Panc1 (cell line): ENCODE measurements around the gene UBE2QL1. TPM values are rescaled to one million over a fixed set of nuclear protein-coding genes. Genes with fewer than 3 reads are reported as not detected.

Experiments
- ATAC-seq: fragments of 200-7000 bp; cut with Tn5 transposase; 2 replicates; pipeline ENCODE4 v1.9.1; 2020; ENCODE audit warnings: mild to moderate bottlenecking, moderate library complexity
- BruUV-seq: library from RNA; stranded (reverse); fragments of 400-500 nt; replicated peaks from 2 replicates; lab custom pipeline; 2021; lab: Mats Ljungman, UMichigan
- CTCF ChIA-PET: fragments of 300-600 bp; sonication (Branson Sonifier 250); formaldehyde crosslinking; loops from one replicate; lab custom pipeline; 2022; ENCODE audit warnings: antibody characterized with exemption; lab: Charles Lee
- POLR2A ChIA-PET: fragments of 300-600 bp; sonication (Branson Sonifier 250); formaldehyde crosslinking; loops from one replicate; lab custom pipeline; 2022; ENCODE audit warnings: antibody characterized with exemption; lab: Charles Lee
- DNase-seq: peaks from one replicate; pipeline ENCODE4 v3.0.0-alpha.2; 2010; ENCODE audit warnings: low read depth, low spot score
- H3K27ac ChIP-seq: 2 replicates; pipeline ENCODE4 v1.5.1; 2011; ENCODE audit warnings: mild to moderate bottlenecking, low read length, inconsistent platforms
- H3K27me3 ChIP-seq: fragments of 200-500 bp; sonication (Bioruptor generic); 2 replicates; pipeline ENCODE4 v1.6.0; 2014; ENCODE audit warnings: low read length, inconsistent platforms; ENCODE audit not compliant: control insufficient read depth, insufficient read depth
- H3K36me3 ChIP-seq: fragments of 200-500 bp; sonication (Bioruptor generic); 2 replicates; pipeline ENCODE4 v1.5.1; 2014; ENCODE audit warnings: inconsistent platforms, mild to moderate bottlenecking, low read length, moderate library complexity; ENCODE audit not compliant: control insufficient read depth, insufficient read depth
- H3K4me1 ChIP-seq: 2 replicates; pipeline ENCODE4 v1.5.1; 2011; ENCODE audit warnings: inconsistent platforms, mild to moderate bottlenecking, low read length, moderate library complexity; ENCODE audit not compliant: control insufficient read depth, insufficient read depth
- H3K4me3 ChIP-seq, 2 experiments: 2 replicates each; pipeline ENCODE4 v1.5.1; 2011 to 2012; ENCODE audit warnings: low read depth in 2 of 2, low read length in 2 of 2, mild to moderate bottlenecking in 2 of 2, inconsistent platforms in 1 of 2, moderate library complexity in 1 of 2
- H3K9me3 ChIP-seq: fragments of 200-500 bp; sonication (Bioruptor generic); 2 replicates; pipeline ENCODE4 v1.5.1; 2014; ENCODE audit warnings: low read depth, mild to moderate bottlenecking, inconsistent platforms, low read length, moderate library complexity; ENCODE audit not compliant: control insufficient read depth, insufficient read depth
- POLR2AphosphoS5 ChIP-seq: IDR thresholded peaks from 2 replicates; pipeline ENCODE4 v1.6.1; 2012; ENCODE audit warnings: mild to moderate bottlenecking, low read depth, low read length, moderate library complexity
- SIN3A ChIP-seq: IDR thresholded peaks from 2 replicates; pipeline ENCODE4 v1.6.1; 2012; ENCODE audit warnings: low read depth, mild to moderate bottlenecking, low read length, moderate library complexity, borderline replicate concordance; ENCODE audit not compliant: insufficient read depth
- TCF7L2 ChIP-seq: IDR thresholded peaks from 2 replicates; pipeline ENCODE4 v1.6.1; 2011; ENCODE audit warnings: mild to moderate bottlenecking, low read depth, low read length, inconsistent platforms
- in situ Hi-C: cut with HindIII; loops from 2 replicates; pipeline ENCODE4 v1.10.0; 2016; ENCODE audit warnings: low sequenced_read_pairs, low pct_unique_long_range_greater_than_20kb
- intact Hi-C: fragments of 100-400 bp; cut with micrococcal nuclease; formaldehyde crosslinking; loops from one replicate; pipeline ENCODE4 v1.10.0; 2022; ENCODE audit not compliant: unreplicated experiment
- total RNA-seq: library from RNA; stranded (reverse); gene quantifications from one replicate; pipeline ENCODE4 v1.2.1, GENCODE V29; 2021; ENCODE audit not compliant: unreplicated experiment
- TF ChIP-seq, protein P1 (sequence below): fragments of 450-650 bp; IDR thresholded peaks from 2 replicates; pipeline ENCODE4 v1.5.1; 2017; ENCODE audit warnings: mild to moderate bottlenecking
- TF ChIP-seq, protein P2 (sequence below), 2 experiments: IDR thresholded peaks; 2 replicates each; pipeline ENCODE4 v1.6.1; 2011 to 2012; ENCODE audit warnings: low read depth in 2 of 2, control low read depth in 1 of 2, low read length in 1 of 2, mild to moderate bottlenecking in 1 of 2, moderate library complexity in 1 of 2; ENCODE audit not compliant: insufficient read depth in 1 of 2

UBE2QL1 gene
- total RNA-seq, 1 experiment from 2014 or later = not detected

DNA sequence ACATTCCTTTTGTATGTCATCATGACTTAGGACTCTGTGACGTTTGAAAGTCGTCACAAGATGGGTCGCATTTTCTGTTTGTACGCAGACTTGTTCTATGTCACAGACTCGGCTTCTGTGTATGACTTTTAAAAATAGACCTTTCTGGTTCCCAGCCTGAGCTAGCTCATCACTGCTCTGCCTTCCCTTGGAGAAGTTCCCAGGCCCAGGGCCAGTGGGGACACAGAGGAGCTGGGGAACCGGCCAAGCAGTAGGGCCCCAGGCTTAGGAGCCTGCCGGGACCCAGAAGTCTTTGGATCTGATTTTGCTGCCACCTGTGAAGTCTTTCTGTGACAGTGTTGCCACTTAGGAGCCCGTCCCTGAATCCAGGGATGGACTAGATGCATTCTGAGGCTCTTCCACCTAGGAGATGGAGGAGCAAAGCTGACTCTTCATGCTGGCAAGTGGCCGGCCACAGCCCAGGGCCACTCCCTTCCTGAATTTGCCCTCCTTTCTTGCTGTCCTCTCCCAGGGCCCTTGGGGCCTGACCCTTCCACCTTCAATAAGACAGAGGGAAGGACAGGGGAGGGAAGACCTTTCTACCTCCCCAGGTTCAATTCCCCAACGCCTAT is 18.1 kb upstream of the UBE2QL1 start:
- ATAC-seq (no peak), DNase-seq (no peak)
- Histone ChIP-seq H3K36me3 (no peaks in the 10 kb centered on the region), H3K27me3 (peaks cover 16% of the 10 kb centered on the region), H3K4me1 (no peaks in the 10 kb centered on the region), H3K27ac (no peak overlapping the region), H3K9me3 (no peaks in the 10 kb centered on the region), H3K4me3 (no peak overlapping the region)
- CTCF ChIA-PET = no interaction called here
- no peak for TF ChIP-seq SIN3A
- no peak for TF ChIP-seq POLR2AphosphoS5
- TF ChIP-seq TCF7L2 = no peak
- TF ChIP-seq, protein P1, sequence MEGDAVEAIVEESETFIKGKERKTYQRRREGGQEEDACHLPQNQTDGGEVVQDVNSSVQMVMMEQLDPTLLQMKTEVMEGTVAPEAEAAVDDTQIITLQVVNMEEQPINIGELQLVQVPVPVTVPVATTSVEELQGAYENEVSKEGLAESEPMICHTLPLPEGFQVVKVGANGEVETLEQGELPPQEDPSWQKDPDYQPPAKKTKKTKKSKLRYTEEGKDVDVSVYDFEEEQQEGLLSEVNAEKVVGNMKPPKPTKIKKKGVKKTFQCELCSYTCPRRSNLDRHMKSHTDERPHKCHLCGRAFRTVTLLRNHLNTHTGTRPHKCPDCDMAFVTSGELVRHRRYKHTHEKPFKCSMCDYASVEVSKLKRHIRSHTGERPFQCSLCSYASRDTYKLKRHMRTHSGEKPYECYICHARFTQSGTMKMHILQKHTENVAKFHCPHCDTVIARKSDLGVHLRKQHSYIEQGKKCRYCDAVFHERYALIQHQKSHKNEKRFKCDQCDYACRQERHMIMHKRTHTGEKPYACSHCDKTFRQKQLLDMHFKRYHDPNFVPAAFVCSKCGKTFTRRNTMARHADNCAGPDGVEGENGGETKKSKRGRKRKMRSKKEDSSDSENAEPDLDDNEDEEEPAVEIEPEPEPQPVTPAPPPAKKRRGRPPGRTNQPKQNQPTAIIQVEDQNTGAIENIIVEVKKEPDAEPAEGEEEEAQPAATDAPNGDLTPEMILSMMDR = no peak
- TF ChIP-seq, protein P2, sequence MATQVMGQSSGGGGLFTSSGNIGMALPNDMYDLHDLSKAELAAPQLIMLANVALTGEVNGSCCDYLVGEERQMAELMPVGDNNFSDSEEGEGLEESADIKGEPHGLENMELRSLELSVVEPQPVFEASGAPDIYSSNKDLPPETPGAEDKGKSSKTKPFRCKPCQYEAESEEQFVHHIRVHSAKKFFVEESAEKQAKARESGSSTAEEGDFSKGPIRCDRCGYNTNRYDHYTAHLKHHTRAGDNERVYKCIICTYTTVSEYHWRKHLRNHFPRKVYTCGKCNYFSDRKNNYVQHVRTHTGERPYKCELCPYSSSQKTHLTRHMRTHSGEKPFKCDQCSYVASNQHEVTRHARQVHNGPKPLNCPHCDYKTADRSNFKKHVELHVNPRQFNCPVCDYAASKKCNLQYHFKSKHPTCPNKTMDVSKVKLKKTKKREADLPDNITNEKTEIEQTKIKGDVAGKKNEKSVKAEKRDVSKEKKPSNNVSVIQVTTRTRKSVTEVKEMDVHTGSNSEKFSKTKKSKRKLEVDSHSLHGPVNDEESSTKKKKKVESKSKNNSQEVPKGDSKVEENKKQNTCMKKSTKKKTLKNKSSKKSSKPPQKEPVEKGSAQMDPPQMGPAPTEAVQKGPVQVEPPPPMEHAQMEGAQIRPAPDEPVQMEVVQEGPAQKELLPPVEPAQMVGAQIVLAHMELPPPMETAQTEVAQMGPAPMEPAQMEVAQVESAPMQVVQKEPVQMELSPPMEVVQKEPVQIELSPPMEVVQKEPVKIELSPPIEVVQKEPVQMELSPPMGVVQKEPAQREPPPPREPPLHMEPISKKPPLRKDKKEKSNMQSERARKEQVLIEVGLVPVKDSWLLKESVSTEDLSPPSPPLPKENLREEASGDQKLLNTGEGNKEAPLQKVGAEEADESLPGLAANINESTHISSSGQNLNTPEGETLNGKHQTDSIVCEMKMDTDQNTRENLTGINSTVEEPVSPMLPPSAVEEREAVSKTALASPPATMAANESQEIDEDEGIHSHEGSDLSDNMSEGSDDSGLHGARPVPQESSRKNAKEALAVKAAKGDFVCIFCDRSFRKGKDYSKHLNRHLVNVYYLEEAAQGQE (IDR thresholded peaks at IDR 0.05; ENCODE audit: insufficient read depth in 1 of 2, low read depth in 2 of 2, low read length in 1 of 2) = no peak
- in situ Hi-C loops (no loop called here), intact Hi-C loops (no loop called here)
- BruUV-seq = no TSS peak
- POLR2A ChIA-PET = no interaction called here

DNA sequence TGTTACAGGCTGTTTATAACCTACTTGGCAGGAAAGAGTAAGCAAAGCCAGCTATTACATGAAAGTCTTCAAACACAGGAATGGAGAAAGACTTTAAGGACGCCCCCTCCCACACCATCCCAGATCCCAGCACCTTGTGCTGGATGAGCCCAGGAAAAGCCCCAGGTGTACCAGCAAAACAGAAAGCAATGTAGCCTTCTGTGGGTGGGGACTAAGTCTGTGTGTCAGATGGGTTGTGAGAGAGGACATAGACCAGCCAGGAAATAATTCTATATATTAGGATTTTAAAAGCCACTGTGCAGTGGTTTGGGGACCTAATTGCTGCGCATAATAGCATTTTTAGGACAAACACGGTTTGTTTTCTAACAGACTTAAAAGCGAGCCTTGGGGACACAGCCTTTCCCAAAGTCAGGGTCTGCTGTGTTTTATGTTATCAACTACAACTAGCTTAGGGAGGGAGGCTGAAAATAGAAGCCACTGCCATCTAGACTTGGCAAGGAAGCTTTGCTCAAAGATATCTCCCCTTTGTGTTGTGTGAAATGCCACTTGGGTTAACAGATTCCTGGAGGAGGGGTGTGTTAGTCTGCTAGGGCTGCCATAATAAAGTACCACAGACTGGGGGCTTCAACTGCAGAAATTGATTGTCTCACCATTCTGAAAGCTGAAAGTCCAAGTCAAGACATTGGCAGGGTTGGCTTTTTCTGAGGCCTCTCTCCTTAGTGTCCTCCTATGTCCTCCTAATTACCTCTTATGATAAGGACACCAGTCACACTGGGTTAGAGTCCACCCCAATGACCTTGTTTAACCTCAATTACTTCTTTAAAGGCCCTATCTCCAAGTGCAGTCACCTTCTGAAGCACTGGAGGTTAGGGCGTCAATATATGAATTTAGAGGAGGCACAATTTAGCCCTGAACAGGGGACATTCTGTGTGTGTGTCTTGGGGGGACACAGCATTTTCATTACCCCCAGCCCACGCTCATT is 17.2 kb upstream of the UBE2QL1 start:
- Histone ChIP-seq H3K36me3 (no peaks in the 10 kb centered on the region), H3K9me3 (no peaks in the 10 kb centered on the region), H3K27ac (no peak overlapping the region), H3K4me1 (no peaks in the 10 kb centered on the region), H3K4me3 (no peak overlapping the region), H3K27me3 (peaks cover 19% of the 10 kb centered on the region)
- DNase-seq = no peak
- ChIA-PET POLR2A (no interaction called here), CTCF (no interaction called here)
- in situ Hi-C loops = no loop called here
- BruUV-seq = no TSS peak
- TF ChIP-seq SIN3A (no peak), POLR2AphosphoS5 (no peak), TCF7L2 (no peak)
- TF ChIP-seq, protein P2 (IDR thresholded peaks at IDR 0.05; ENCODE audit: insufficient read depth in 1 of 2, low read depth in 2 of 2, low read length in 1 of 2) = no peak
- TF ChIP-seq, protein P1 = no peak
- intact Hi-C loops = no loop called here
- no peak for ATAC-seq
